Kidney glomerular epithelial cell (primary cell): ENCODE results near the gene NUCB1.
A peak's percentile ranks its signal among the peaks of the same experiment; 100 is the strongest.
"Not testable (repeated sequence)": the region's sequence is repeated elsewhere in the genome, so short reads cannot be mapped to it uniquely, and the experiment has no call there.

ENCODE experiments used
- DNase-seq: peaks from one replicate; lab custom pipeline; 2025; lab: John Stamatoyannopoulos, UW

Gene NUCB1

DNA sequence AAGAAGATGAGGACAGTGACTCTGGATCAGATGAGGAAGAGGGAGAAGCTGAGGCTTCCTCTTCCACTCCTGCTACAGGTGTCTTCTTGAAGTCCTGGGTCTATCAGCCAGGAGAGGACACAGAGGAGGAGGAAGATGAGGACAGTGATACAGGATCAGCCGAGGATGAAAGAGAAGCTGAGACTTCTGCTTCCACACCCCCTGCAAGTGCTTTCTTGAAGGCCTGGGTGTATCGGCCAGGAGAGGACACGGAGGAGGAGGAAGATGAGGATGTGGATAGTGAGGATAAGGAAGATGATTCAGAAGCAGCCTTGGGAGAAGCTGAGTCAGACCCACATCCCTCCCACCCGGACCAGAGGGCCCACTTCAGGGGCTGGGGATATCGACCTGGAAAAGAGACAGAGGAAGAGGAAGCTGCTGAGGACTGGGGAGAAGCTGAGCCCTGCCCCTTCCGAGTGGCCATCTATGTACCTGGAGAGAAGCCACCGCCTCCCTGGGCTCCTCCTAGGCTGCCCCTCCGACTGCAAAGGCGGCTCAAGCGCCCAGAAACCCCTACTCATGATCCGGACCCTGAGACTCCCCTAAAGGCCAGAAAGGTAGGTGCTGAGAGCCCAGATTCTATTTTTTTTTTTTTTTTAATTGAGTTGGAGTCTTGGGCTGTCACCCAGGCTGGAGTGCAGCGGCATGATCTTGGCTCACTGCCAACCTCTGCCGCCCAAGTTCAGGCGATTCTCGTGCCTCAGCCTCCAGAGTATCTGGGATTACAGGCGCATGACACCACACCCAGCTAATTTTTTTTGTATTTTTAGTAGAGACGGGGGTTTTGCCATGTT lies 25.6 kb upstream of the NUCB1 start:
- peak; percentile 29 for DNase-seq

DNA sequence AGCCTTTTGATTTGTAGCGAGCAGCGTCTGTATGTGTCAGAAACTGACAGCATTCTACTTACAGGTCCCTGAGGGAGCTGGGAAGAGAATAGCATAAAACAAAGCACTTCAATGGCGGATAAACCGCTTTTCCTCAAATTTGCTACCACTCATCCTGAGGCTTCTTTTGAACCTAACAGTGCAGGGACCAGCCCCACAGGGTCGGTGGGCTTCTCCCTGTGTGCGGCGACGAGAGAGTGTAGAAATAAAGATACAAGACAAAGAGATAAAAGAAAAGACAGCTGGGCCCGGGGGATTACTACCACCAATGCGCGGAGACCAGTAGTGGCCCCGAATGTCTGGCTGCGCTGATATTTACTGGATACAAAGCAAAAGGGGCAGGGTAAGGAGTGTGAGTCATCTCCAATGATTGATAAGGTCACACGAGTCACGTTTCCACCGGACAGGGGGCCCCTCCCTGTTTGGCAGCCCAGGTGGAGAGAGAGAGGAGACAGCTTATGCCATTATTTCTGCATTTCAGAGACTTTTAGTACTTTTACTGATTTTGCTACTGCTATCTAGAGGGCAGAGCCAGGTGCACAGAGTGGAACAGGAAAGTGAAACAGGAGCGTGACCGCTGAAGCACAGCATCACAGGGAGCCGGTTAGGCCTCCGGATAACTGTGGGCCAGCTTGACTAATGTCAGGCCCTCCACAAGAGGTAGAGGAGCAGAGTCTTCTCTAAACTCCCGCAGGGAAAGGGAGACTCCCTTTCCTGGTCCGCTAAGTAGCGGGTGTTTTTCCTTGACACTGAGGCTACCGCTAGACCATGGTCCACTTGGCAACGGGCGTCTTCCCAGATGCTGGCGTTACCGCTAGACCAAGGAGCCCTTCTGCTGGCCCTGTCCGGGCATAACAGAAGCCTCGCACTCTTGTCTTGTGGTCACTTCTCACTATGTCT lies 23.8 kb upstream of the NUCB1 start:
- peak; percentile 17 for DNase-seq

DNA sequence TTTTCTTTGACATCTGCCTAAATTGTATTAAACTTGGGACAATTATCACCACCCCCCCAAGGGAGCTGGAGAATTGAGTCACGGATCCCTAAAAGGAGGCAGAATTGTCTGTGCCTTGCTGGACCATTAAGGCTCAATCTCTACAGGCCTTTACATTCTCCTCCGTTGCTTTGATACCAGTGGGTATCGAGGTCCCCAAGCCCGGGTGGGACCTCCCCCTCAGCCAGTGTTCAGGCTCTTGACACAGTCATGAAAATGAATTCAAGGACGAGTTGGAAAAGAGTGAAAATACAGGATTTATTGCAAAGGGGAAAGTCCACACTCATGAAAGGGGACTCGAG lies 22.3 kb upstream of the NUCB1 start:
- DNase-seq, result no peak

GRCh38 chr19:48878196-48879024 lies 21.7 kb upstream of the NUCB1 start:
- no peak for DNase-seq

DNA sequence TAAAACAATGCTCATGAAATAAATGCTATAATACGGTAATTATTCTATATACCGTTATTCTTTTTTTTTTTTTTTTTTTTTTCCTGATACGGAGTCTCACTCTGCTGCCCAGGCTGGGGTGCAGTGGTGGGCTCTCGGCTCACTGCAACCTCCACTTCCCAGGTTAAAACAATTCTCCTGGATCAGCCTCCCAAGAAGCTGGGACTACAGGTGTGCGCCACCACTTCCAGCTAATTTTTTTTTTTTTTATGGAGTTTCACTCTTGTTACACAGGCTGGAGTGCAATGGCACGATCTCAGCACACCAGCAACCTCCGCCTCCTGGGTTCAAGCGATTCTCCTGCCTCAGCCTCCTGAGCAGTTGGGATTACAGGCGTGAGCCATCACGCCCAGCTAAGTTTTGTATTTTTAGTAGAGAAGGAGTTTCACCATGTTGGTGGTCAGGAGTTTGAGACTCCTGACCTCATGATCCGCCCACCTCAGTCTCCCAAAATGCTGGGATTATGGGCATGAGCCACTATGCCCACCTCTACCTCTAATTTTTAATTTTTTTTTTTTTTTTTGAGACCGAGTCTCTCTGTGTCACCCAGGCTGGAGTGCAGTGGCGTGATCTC lies 21.0 kb upstream of the NUCB1 start:
- no peak for DNase-seq

GRCh38 chr19:48879696-48880095 lies 20.4 kb upstream of the NUCB1 start:
- not testable (repeated sequence) for DNase-seq

- no peak for DNase-seq
These were observed 18.1 kb upstream of the NUCB1 start for GRCh38 chr19:48881741-48882657.

- DNase-seq, result no peak
These were observed 16.4 kb upstream of the NUCB1 start for GRCh38 chr19:48883726-48884125.

GRCh38 chr19:48887861-48888612 lies 12.1 kb upstream of the NUCB1 start:
- DNase-seq, result no peak

DNA sequence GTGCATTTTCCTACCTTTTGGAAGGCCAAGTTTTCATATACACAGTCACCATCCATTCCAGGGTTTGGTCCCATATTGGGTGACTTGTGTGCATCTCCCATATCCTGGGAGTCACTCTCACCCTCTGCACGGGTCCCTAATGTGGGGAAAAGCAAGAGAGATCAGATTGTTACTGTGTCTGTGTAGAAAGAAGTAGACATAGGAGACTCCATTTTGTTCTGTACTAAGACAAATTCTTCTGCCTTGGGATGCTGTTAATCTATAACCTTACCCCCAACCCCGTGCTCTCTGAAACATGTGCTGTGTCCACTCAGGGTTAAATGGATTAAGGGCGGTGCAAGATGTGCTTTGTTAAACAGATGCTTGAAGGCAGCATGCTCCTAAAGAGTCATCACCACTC lies 10.6 kb upstream of the NUCB1 start:
- DNase-seq, result not testable (repeated sequence)

- no peak for DNase-seq
These were observed 9.6 kb upstream of the NUCB1 start for GRCh38 chr19:48890551-48890950.

DNA sequence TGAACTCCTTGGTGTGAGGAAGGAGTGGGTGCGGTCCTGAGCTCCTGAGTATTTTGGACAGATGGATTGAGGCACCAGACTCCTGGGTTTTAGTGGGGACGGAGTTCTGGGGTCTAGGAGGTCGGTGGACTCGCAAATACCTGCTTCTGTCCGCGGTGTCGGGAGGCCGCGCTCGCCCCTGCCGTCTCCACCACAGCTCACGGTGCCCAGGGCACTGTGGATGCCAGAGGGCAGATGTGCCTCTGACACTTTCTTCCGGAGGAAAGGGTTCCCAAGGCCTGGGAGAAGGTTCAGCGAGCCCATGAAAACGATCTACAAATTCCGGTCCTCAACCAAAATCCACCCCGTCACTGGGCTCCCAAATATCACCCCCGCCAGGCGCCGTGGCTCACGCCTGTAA lies 4.9 kb upstream of the NUCB1 start:
- DNase-seq, result no peak

- no peak for DNase-seq
These were observed 3.9 kb upstream of the NUCB1 start for GRCh38 chr19:48896191-48896720.

DNA sequence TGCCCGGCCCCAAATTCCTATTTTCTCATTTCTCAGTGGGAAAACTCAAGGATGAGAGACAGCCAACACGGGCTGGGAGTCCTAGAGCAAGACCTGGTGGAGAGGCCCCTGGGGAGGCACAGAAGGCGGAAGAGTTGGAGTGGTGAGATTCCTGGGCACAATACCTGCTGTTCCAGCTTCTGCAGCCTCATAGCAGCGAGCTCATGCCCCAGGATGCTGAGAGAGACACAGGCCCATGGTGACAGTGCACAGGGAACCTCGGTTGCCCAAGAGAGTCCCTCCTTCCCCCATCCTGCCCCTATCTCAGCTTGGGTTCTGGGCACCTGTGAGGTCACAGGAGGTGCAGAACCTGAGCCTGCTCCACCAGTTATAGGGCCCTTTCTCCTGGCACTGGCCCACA lies 2.9 kb upstream of the NUCB1 start:
- no peak for DNase-seq

GRCh38 chr19:48899386-48899749 lies 744 bp upstream of the NUCB1 start:
- DNase-seq, result not testable (repeated sequence)

- no peak for DNase-seq
These were observed 630 bp downstream of the NUCB1 start for GRCh38 chr19:48900477-48901406.

- not testable (repeated sequence) for DNase-seq
These were observed 2.2 kb downstream of the NUCB1 start for GRCh38 chr19:48902291-48902690.

DNA sequence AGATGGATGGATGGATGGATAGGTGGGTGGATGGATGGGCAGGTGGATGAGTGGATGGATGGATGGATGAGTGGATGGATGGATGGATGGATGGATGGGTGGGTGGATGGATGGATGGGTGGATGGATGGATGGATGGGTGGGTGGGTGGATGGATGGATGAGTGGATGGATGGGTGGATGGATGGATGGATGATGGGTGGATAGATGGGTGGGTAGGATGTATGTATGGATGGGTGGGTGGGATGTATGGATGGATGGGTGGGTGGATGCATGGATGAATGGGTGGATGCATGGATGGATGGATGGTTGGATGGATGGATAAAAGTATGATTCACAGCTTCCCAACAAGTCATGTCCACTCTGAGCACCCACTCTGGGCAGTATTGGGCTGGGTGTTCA lies 3.7 kb downstream of the NUCB1 start:
- not testable (repeated sequence) for DNase-seq

GRCh38 chr19:48905664-48906063 lies 5.6 kb downstream of the NUCB1 start:
- no peak for DNase-seq
